Measurements from ENCODE around the gene SRSF1.

- TF ChIP-seq POLR2A (IDR thresholded peaks at IDR 0.05) (no peak), CTCF (IDR thresholded peaks at IDR 0.05) (no peak), EP300 (IDR thresholded peaks at IDR 0.05) (no peak)
Observed at GRCh38 chr17:58010067-58010799, 3.2 kb upstream of the SRSF1 start.

All from ovary (tissue), 3 donors.